GM12873 (cell line): Measurements from ENCODE around the gene BMPER.

ENCODE experiments used
- CTCF ChIP-seq: IDR thresholded peaks from 2 replicates; pipeline ENCODE4 v1.5.1; 2012; ENCODE audit warnings: low read depth, mild to moderate bottlenecking, moderate library complexity, low read length, control low read depth; ENCODE audit not compliant: insufficient read depth; ENCODE audit errors: missing control alignments

The BMPER gene

GRCh38 chr7:33873518-33873917 lies 31.8 kb upstream of the BMPER start:
- no peak for TF ChIP-seq CTCF

- TF ChIP-seq CTCF: no peak
These were observed 31.2 kb upstream of the BMPER start for GRCh38 chr7:33873981-33874750.

GRCh38 chr7:33874943-33875342 lies 30.4 kb upstream of the BMPER start:
- TF ChIP-seq CTCF: no peak

- no peak for TF ChIP-seq CTCF
These were observed 28.6 kb upstream of the BMPER start for GRCh38 chr7:33876596-33877274.

GRCh38 chr7:33880787-33881186 lies 24.6 kb upstream of the BMPER start:
- no peak for TF ChIP-seq CTCF

- TF ChIP-seq CTCF: no peak
These were observed 24.0 kb upstream of the BMPER start for GRCh38 chr7:33881316-33881715.

- no peak for TF ChIP-seq CTCF
These were observed 23.1 kb upstream of the BMPER start for GRCh38 chr7:33882040-33882837.
